K562 (cell line): ENCODE data around the gene EMC6. TPM values are rescaled to one million over a fixed set of nuclear protein-coding genes. Genes with fewer than 3 reads are reported as not detected.

ENCODE experiments used
- ATF7 ChIP-seq: fragments of 450-650 bp; IDR thresholded peaks from 2 replicates; pipeline ENCODE4 v1.7.1; 2014; ENCODE audit warnings: mild to moderate bottlenecking, moderate library complexity
- FOS ChIP-seq: IDR thresholded peaks from 3 replicates; pipeline ENCODE4 v1.6.1; 2011; ENCODE audit not compliant: insufficient read length; ENCODE audit errors: extremely low read depth
- FOXA1 ChIP-seq: fragments of 450-650 bp; IDR thresholded peaks from 2 replicates; pipeline ENCODE4 v1.6.1; 2016; ENCODE audit warnings: mild to moderate bottlenecking, borderline replicate concordance
- RBFOX2 ChIP-seq: fragments of 200-400 bp; formaldehyde crosslinking; IDR thresholded peaks from 2 replicates; pipeline ENCODE4 v1.6.1; 2017; ENCODE audit warnings: low read depth, mild to moderate bottlenecking, low read length, moderate library complexity
- SMARCB1 ChIP-seq: IDR thresholded peaks from 2 replicates; pipeline ENCODE4 v1.6.1; 2011; ENCODE audit warnings: improper control_type of control experiment, low read depth; ENCODE audit not compliant: insufficient read length
- TEAD2 ChIP-seq: fragments of 450-650 bp; IDR thresholded peaks from 2 replicates; pipeline ENCODE4 v1.6.1; 2016; ENCODE audit warnings: missing genetic modification characterization, control low read depth, missing compliant biosample characterization
- UBTF ChIP-seq, 2 experiments: IDR thresholded peaks; 2 replicates each; pipeline ENCODE4 v1.6.1; 2012; ENCODE audit warnings: improper control_type of control experiment in 2 of 2, low read depth in 2 of 2, low read length in 2 of 2, borderline replicate concordance in 1 of 2
- ZHX1 ChIP-seq: fragments of 150-350 bp; conservative IDR thresholded peaks from 2 replicates; pipeline ENCODE4 v1.6.1; 2014; ENCODE audit warnings: low read length
- polyA plus RNA-seq, 8 experiments: library from polyadenylated mRNA; depleted of rRNA in 4 of 8; stranded (reverse) in 5 of 8; unstranded in 3 of 8; fragments of >200 nt; fragmentation: Nextera tagmentation in 2 of 8; fragmentation: Illumina TruSeq in 1 of 8; extraction: Ambion mirVana in 2 of 8; extraction: Trizol in 1 of 8; gene quantifications; 2 replicates each; pipeline versions ENCODE4 v1.2.1 to v1.2.3, GENCODE V29; 2011 to 2014; ENCODE audit warnings: inconsistent platforms in 1 of 8, missing spikeins in 1 of 8
- total RNA-seq, 7 experiments: library from RNA; depleted of rRNA in 6 of 7; stranded (reverse); fragments of >200 nt in 6 of 7; fragmentation: Illumina TruSeq in 2 of 7; extraction: Trizol in 2 of 7; gene quantifications; 2 replicates each; pipeline versions ENCODE4 v1.2.1 to v1.2.3, GENCODE V29; 2011 to 2021; ENCODE audit warnings: low replicate concordance in 1 of 7

EMC6 gene
- total and polyA plus RNA-seq, 9 of the 15 experiments (the other 6 are each of a cell fraction or from before 2014, with no cell fraction given): 2.9 to 136 (median 24.9) TPM

- TF ChIP-seq ZHX1 (no peak), UBTF (IDR thresholded peaks at IDR 0.05; ENCODE audit: borderline replicate concordance in 1 of 2, low read depth in 2 of 2, low read length in 2 of 2) (0 out of 4 replicates have a peak, but pooled peaks of 1 of the 2 experiments have one; percentile 36), TEAD2 (tag) (no peak), ATF7 (peak; percentile 42; the same call in 1 of the 2 replicates), FOXA1 (no peak), SMARCB1 (no peak), FOS (peak; percentile 15), RBFOX2 (peak; percentile 96)
Observed at GRCh38 chr17:3668279-3669084, at the start of gene EMC6, which contains the start of gene TAX1BP3 (continued).
